HEK293 (cell line): Measurements from ENCODE around the gene ART1.

Experiments
- MEIS1 ChIP-seq: sonication (generic); formaldehyde crosslinking; IDR thresholded peaks from 2 replicates; pipeline ENCODE4 v1.8.1; 2022; ENCODE audit warnings: missing genetic modification reagents, mild to moderate bottlenecking, borderline replicate concordance
- YY2 ChIP-seq: fragments of 450-650 bp; formaldehyde crosslinking; IDR thresholded peaks from 2 replicates; pipeline ENCODE4 v1.5.1; 2016; ENCODE audit warnings: missing biosample characterization, missing genetic modification characterization
- ZFHX2 ChIP-seq: fragments of 450-650 bp; formaldehyde crosslinking; conservative IDR thresholded peaks from 2 replicates; pipeline ENCODE4 v1.5.1; 2016; ENCODE audit warnings: missing biosample characterization, missing genetic modification characterization
- ZFP3 ChIP-seq: fragments of 450-650 bp; formaldehyde crosslinking; IDR thresholded peaks from 2 replicates; pipeline ENCODE4 v1.5.1; 2016; ENCODE audit warnings: low read depth, missing biosample characterization, missing genetic modification characterization
- ZNF391 ChIP-seq: fragments of 450-650 bp; formaldehyde crosslinking; IDR thresholded peaks from 2 replicates; pipeline ENCODE4 v1.5.1; 2016; ENCODE audit warnings: low read depth, missing biosample characterization, missing genetic modification characterization, borderline replicate concordance
- ZNF473 ChIP-seq: fragments of 450-650 bp; formaldehyde crosslinking; IDR thresholded peaks from 2 replicates; pipeline ENCODE4 v1.5.1; 2017; ENCODE audit warnings: missing biosample characterization, missing genetic modification characterization
- ZSCAN30 ChIP-seq: fragments of 450-650 bp; IDR thresholded peaks from 2 replicates; pipeline ENCODE4 v1.5.1; 2018; ENCODE audit warnings: missing biosample characterization, mild to moderate bottlenecking, missing genetic modification characterization, moderate library complexity
- TF ChIP-seq, protein P1 (sequence below): fragments of 450-650 bp; formaldehyde crosslinking; IDR thresholded peaks from 2 replicates; pipeline ENCODE4 v1.5.1; 2016; ENCODE audit warnings: missing biosample characterization, missing genetic modification characterization, low read depth
- TF ChIP-seq, protein P2 (sequence below): fragments of 450-650 bp; formaldehyde crosslinking; IDR thresholded peaks from 2 replicates; pipeline ENCODE4 v1.5.1; 2016; ENCODE audit warnings: missing biosample characterization, missing genetic modification characterization

The ART1 gene

DNA sequence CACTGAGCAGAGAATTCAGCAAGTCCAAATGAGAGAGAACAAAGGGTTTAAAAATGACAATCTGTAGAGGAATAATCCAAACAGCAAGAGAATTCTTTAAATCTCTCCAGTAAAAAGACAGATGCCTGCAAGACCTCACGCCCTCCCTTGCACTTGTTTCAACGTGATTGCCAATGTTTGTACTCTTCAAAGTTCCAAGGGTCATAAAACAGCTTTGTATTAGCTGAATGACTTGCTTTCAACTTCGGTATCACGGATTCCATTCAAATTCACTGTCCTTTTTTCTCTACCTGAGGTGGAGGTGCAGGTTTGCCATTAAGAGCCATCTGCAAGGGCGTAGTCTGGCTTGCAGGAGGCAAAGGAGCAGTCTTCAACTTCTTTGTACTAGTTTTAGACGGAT lies 67.3 kb downstream of the ART1 start (continued):
- TF ChIP-seq ZNF473 (tag by site-specific recombination) (no peak), ZFP3 (tag by site-specific recombination) (no peak), ZNF391 (tag by site-specific recombination) (no peak), ZFHX2 (tag by site-specific recombination) (no peak), MEIS1 (CRISPR knock-in tag) (no peak), ZSCAN30 (tag by site-specific recombination) (no peak), YY2 (tag by site-specific recombination) (no peak)
- TF ChIP-seq, protein P1, sequence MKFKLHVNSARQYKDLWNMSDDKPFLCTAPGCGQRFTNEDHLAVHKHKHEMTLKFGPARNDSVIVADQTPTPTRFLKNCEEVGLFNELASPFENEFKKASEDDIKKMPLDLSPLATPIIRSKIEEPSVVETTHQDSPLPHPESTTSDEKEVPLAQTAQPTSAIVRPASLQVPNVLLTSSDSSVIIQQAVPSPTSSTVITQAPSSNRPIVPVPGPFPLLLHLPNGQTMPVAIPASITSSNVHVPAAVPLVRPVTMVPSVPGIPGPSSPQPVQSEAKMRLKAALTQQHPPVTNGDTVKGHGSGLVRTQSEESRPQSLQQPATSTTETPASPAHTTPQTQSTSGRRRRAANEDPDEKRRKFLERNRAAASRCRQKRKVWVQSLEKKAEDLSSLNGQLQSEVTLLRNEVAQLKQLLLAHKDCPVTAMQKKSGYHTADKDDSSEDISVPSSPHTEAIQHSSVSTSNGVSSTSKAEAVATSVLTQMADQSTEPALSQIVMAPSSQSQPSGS, result no peak
- TF ChIP-seq, protein P2, sequence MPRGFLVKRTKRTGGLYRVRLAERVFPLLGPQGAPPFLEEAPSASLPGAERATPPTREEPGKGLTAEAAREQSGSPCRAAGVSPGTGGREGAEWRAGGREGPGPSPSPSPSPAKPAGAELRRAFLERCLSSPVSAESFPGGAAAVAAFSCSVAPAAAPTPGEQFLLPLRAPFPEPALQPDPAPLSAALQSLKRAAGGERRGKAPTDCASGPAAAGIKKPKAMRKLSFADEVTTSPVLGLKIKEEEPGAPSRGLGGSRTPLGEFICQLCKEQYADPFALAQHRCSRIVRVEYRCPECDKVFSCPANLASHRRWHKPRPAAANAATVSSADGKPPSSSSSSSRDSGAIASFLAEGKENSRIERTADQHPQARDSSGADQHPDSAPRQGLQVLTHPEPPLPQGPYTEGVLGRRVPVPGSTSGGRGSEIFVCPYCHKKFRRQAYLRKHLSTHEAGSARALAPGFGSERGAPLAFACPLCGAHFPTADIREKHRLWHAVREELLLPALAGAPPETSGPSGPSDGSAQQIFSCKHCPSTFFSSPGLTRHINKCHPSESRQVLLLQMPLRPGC (tag by site-specific recombination), result no peak
